Large intestine (tissue), 12 donors: ENCODE results near the gene CDC5L. TPM values are rescaled to one million over a fixed set of nuclear protein-coding genes. Genes with fewer than 3 reads are reported as not detected.
"Not testable (repeated sequence)": the region's sequence is repeated elsewhere in the genome, so short reads cannot be mapped to it uniquely, and the experiment has no call there.

ENCODE experiments used
- DNase-seq, 2 donors: peaks; one replicate each; pipeline versions ENCODE4 v3.0.0 to v3.0.0-alpha.2; 2013
- H3K27ac ChIP-seq: one replicate; pipeline ENCODE4 v1.5.1; 2013; ENCODE audit warnings: low read length
- H3K27me3 ChIP-seq: 2 replicates; pipeline ENCODE4 v1.6.1; 2013; ENCODE audit warnings: low read length; ENCODE audit not compliant: control insufficient read depth, insufficient read depth
- H3K36me3 ChIP-seq: 2 replicates; pipeline ENCODE4 v1.6.1; 2013; ENCODE audit warnings: low read length; ENCODE audit not compliant: control insufficient read depth, insufficient read depth
- H3K4me1 ChIP-seq: one replicate; pipeline ENCODE4 v1.6.1; 2013; ENCODE audit warnings: low read length; ENCODE audit not compliant: control insufficient read depth, insufficient read depth
- H3K4me3 ChIP-seq: one replicate; pipeline ENCODE4 v1.5.1; 2013; ENCODE audit warnings: low read length
- H3K9me3 ChIP-seq: one replicate; pipeline ENCODE4 v1.6.1; 2013; ENCODE audit warnings: mild to moderate bottlenecking, low read depth, low read length, moderate library complexity; ENCODE audit not compliant: control insufficient read depth
- WGBS: methylation state at CpG from one replicate; pipeline ENCODE4 v1.1.5; 2013; ENCODE audit warnings: low lambda C conversion rate; ENCODE audit not compliant: insufficient coverage; 5-methylcytosine and 5-hydroxymethylcytosine counted together
- long read RNA-seq, 11 donors: transcript quantifications; one replicate each; lab custom pipeline, GENCODE V29; 2026
- polyA plus RNA-seq: library from polyadenylated mRNA; unstranded; fragments of 120-200 nt; gene quantifications from one replicate; pipeline ENCODE4 v1.2.1, GENCODE V29; 2013

CDC5L gene
- polyA plus RNA-seq = 21.2 TPM
- long read RNA-seq, donor 1, full-length matches to known transcripts = 3 of 21 reads
- long read RNA-seq, donor 1, partial matches to known transcripts = 18 of 21 reads
- long read RNA-seq, donor 1, other reads (novel, unspliced or antisense) = 0 of 21 reads
- long read RNA-seq, donor 2, full-length matches to known transcripts = 6 of 16 reads
- long read RNA-seq, donor 2, partial matches to known transcripts = 10 of 16 reads
- long read RNA-seq, donor 2, other reads (novel, unspliced or antisense) = 0 of 16 reads
- long read RNA-seq, donor 3, full-length matches to known transcripts = 6 of 37 reads
- long read RNA-seq, donor 3, partial matches to known transcripts = 31 of 37 reads
- long read RNA-seq, donor 3, other reads (novel, unspliced or antisense) = 0 of 37 reads
- long read RNA-seq, donor 4 = 0 reads
- long read RNA-seq, donor 5, full-length matches to known transcripts = 5 of 5 reads
- long read RNA-seq, donor 5, partial matches to known transcripts = 0 of 5 reads
- long read RNA-seq, donor 5, other reads (novel, unspliced or antisense) = 0 of 5 reads
- long read RNA-seq, donor 6, full-length matches to known transcripts = 3 of 3 reads
- long read RNA-seq, donor 6, partial matches to known transcripts = 0 of 3 reads
- long read RNA-seq, donor 6, other reads (novel, unspliced or antisense) = 0 of 3 reads
- long read RNA-seq, donor 7, full-length matches to known transcripts = 2 of 27 reads
- long read RNA-seq, donor 7, partial matches to known transcripts = 25 of 27 reads
- long read RNA-seq, donor 7, other reads (novel, unspliced or antisense) = 0 of 27 reads
- long read RNA-seq, donor 8, full-length matches to known transcripts = 2 of 75 reads
- long read RNA-seq, donor 8, partial matches to known transcripts = 73 of 75 reads
- long read RNA-seq, donor 8, other reads (novel, unspliced or antisense) = 0 of 75 reads
- long read RNA-seq, donor 9, partial matches to known transcripts = 55 of 55 reads
- long read RNA-seq, donor 9, other reads (novel, unspliced or antisense) = 0 of 55 reads
- long read RNA-seq, donor 10, full-length matches to known transcripts = 3 of 49 reads
- long read RNA-seq, donor 10, partial matches to known transcripts = 46 of 49 reads
- long read RNA-seq, donor 10, other reads (novel, unspliced or antisense) = 0 of 49 reads
- long read RNA-seq, donor 11, full-length matches to known transcripts = 4 of 9 reads
- long read RNA-seq, donor 11, partial matches to known transcripts = 5 of 9 reads
- long read RNA-seq, donor 11, other reads (novel, unspliced or antisense) = 0 of 9 reads

DNA sequence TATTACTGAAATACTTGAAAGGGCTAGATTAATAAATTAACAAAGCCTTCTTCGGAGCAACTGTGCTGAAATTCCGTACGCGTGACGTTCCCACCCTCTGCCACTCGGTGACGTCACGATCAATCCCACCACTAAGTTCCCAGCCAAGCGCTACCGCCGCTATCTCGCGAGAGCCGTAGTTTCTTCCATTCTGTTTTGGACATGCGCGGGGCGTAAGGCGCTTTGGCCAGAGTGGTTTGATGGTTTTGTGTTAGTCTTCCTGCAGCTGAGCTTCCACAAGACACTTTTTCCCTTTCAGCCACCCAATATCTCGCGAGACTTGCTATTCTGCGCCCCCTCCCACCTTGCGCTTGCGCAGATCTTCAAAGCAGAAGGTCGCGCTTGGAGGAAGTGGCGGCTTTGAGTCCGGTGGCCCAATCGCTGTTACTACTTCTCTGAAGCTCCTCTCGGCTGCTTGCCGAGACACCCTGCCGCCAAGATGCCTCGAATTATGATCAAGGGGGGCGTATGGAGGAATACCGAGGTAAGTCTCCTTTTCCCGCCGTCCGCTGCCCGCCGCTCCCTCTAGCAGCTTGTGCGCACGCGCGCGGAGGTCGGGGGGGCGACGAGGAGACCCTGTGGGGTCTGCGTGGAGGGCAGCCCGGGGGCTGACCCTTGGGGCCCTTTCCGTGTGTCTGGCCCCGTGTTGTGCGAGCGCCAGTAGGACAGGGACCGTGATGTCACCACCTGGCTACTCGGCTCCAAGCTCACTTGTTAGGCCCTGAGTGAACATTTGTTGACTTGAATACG lies at the start of gene CDC5L:
CDC5L (plus strand) TSS at position 361 of the 789 bp plus-strand sequence; CDS start at position 479, 118 bp downstream.
- DNase-seq = peak; percentile 97 to 99
- H3K9me3 ChIP-seq = no peaks in the 10 kb centered on the region
- WGBS = no CpG with 5 or more reads among the region's 56 CpGs
- peak within 1 kb of the TSS; percentile 97 for H3K27ac ChIP-seq
- no peaks in the 10 kb centered on the region for H3K27me3 ChIP-seq
- H3K4me3 ChIP-seq = peak within 1 kb of the TSS; percentile 72
- peaks cover 8% of the 10 kb centered on the region for H3K4me1 ChIP-seq
- peaks cover 16% of the 10 kb centered on the region for H3K36me3 ChIP-seq

DNA sequence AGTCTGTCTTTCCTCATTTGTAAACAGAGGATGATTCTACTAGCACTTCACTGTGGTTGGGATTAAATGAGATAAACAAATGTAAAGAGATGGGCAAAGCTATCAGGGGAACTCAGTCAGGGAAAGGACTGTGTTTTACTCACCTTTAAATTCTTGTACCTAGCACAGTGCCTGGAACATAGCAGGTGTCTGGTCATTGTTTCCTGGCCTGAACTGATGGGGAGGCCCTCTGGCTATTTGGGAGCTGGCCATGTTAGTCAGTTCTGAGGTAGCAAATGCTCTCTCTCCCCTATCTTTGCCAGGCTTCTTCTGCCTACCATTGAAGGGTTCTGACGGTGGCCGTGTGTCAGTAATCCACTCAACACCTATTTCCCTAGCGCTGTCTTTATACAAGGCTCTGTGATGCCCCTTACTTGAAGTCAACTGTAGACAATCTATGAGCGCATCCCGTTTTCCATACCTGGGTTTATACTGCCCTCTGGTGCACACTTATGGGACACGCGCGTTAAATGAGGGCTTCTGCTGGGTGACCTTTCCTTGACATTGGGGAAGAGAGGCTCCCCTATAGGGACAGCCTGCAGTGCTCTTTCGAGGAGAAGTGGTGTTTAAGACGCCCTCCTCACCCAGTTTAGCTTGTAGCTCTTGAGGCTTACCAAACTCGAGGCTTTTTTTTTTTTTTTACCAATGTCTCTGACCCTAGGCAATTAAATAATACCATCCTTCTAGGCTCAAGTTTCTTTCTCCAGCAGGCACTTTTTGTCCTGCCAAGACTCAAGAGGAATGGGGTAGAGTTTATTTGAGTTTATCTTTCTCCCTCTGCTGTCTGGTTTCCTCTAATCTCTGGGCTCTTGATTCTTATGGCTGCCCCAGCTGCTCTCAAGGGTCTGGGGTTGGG lies 49.0 kb upstream of the CDC5L start:
- Histone ChIP-seq H3K4me3 (no peak overlapping the region), H3K36me3 (no peaks in the 10 kb centered on the region), H3K27ac (no peak overlapping the region), H3K9me3 (peaks cover 4% of the 10 kb centered on the region), H3K4me1 (no peaks in the 10 kb centered on the region), H3K27me3 (peaks cover 28% of the 10 kb centered on the region)
- WGBS = 0% methylated on average over 1 of the region's 11 CpGs
- peak; percentile 47 to 53 for DNase-seq

DNA sequence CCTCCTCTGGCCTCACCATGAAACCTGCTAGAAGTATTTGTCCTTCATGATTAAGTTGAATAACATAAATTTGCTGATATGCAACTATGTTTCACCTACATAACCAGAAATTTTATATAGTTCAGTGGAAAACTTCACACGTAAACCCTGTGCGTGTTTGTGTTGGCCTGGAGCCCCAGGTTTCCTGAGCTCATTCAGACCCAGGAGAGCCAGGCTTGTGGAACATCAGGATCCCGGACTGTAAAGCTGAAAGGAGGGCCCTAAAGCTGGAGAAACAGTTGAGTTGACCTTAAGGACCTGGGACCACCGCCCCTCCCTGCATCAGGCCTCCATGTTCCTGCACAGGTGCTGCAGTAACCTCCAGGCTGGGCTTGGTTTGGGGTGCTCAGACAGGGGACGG lies 48.2 kb upstream of the CDC5L start:
- Histone ChIP-seq H3K36me3 (no peaks in the 10 kb centered on the region), H3K9me3 (peaks cover 4% of the 10 kb centered on the region), H3K27me3 (peaks cover 34% of the 10 kb centered on the region), H3K4me3 (no peak overlapping the region), H3K4me1 (no peaks in the 10 kb centered on the region), H3K27ac (no peak overlapping the region)
- WGBS = no CpG with 5 or more reads among the region's 5 CpGs
- no peak for DNase-seq

DNA sequence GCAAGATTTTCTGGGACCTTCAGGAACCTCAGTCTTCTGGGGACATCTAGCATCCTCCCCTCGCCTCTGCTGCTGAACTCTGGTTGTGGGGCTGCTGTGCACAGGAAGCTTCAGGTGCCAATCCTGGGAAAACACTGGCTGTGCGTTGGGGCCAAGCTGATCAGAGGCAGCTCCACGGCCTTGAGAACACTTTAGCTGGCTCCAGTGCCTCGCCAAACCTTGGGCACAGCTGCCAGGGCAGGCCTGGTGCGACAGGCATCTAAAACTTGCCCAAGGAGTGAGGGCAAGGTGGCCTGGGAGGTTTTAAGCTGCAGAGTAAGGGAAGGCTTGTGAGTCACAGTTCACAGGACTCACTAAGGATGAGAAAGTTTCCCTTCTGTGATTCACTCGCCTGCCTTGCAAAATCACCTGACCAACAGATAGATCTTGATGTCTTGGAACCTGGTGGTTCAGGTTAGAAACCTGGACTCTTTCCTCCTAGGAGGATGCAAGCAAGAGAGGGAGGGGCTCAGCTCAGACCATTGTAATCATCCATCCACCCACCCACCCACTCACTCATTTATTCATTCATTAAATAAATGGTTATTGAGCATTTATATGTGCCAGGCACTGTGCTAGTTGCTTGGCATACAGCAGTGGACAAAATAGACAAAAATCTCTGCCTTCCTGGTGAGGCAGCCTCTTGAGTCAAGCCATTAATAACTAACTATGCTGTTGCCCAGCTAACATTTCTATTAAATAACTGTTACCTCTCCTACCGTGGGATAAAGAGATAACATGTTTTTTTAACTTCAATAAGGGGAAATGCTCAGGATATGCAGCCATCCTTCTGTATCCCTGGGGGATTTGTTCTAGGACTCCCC lies 47.5 kb upstream of the CDC5L start:
- DNase-seq = no peak
- Histone ChIP-seq H3K4me1 (no peaks in the 10 kb centered on the region), H3K27ac (no peak overlapping the region), H3K9me3 (peaks cover 4% of the 10 kb centered on the region), H3K36me3 (no peaks in the 10 kb centered on the region), H3K27me3 (peaks cover 38% of the 10 kb centered on the region), H3K4me3 (no peak overlapping the region)
- no CpG with 5 or more reads among the region's 7 CpGs for WGBS

DNA sequence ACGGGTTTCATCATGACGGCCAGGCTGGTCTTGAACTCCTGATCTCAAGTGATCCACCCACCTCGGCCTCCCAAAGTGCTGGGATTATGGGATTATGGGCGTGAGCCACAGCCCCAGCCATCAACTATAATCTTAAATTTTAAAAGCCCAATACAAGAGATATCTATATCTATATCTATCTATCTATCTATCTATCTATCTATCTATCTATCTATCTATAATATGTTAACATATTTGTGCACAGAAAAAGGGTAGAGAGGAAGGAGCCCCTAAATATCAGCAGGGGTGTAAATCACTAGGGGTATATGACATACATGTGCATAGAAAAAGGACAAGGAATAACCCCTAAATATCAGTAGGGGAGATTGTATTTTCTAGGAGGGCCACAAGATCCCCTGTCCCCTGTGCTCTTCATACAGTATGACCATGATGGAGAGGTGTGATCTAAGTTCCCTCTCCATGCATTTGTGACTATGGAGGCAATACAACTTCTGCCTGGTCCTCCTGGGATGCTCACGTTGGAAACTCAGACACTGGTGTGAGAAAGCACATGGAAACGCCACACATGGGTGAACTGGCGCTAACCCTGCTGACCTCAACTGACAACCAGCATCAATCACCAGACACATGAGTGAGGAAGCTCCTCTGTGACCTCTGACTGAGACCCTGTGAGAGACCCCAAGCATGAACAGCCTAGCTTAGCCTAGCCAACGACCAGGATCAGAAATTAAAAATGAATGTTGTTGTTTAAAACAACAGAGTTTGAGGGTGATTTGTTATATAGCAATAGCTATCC lies 46.2 kb upstream of the CDC5L start:
- H3K27me3 ChIP-seq = peaks cover 43% of the 10 kb centered on the region
- no peak overlapping the region for H3K27ac ChIP-seq
- H3K4me3 ChIP-seq = no peak overlapping the region
- no CpG with 5 or more reads among the region's 8 CpGs for WGBS
- H3K4me1 ChIP-seq = no peaks in the 10 kb centered on the region
- peaks cover 4% of the 10 kb centered on the region for H3K9me3 ChIP-seq
- no peaks in the 10 kb centered on the region for H3K36me3 ChIP-seq
- DNase-seq = no peak

DNA sequence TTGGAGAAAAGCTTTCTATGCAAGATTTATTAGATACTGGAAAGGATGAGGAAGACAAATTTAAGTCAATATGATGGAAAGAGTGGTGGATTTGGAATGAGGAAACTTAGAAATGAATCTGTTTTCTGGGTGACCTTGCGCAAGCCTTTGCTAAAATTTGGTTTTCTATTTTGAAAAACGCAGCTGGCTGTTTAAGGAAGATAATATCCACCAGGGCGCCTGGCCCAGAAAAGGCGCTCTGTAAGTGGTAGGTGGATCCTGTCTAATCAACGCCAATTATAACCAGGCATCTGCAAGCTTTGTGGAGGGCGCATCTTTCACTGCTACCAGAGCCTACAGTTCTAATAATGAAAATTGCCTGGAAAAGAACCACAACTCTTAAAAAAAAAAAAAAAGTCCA lies 45.5 kb upstream of the CDC5L start:
- peaks cover 43% of the 10 kb centered on the region for H3K27me3 ChIP-seq
- no peaks in the 10 kb centered on the region for H3K4me1 ChIP-seq
- H3K36me3 ChIP-seq = no peaks in the 10 kb centered on the region
- WGBS = 100% methylated on average over 2 of the region's 6 CpGs
- DNase-seq = no peak
- H3K27ac ChIP-seq = no peak overlapping the region
- H3K4me3 ChIP-seq = no peak overlapping the region
- peaks cover 4% of the 10 kb centered on the region for H3K9me3 ChIP-seq

DNA sequence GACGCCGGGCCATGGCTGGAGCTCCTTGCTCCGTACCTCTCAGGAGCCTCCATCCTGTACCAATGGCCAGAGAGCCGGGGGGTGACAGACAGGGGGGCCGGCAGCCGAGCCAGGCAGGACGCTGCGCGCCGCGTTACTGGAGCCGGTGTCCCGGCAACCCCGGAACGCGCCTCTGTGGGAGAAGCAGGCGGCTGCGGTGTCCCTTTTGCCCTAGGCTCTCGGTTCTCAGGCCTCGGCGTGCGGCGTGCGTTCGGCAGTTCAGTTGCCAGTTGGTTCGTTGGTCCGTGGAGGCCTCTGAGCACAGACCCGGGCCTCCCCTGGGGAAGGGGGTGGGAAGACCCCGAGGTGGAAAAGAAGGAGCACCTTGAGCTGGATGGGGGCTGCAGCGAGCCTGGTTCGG lies 45.0 kb upstream of the CDC5L start, which contains the start of gene SPATS1:
SPATS1 (plus strand) TSS at position 162 of the 400 bp plus-strand sequence. CDS start 446 bp downstream, outside the sequence.
- Histone ChIP-seq H3K27me3 (peaks cover 41% of the 10 kb centered on the region), H3K27ac (peak within 1 kb of the TSS; percentile 15), H3K4me1 (no peaks in the 10 kb centered on the region), H3K9me3 (peaks cover 4% of the 10 kb centered on the region), H3K36me3 (no peaks in the 10 kb centered on the region), H3K4me3 (no peak within 1 kb of the TSS)
- WGBS = no CpG with 5 or more reads among the region's 31 CpGs
- peak in 1 of 2 donors; percentile 21 for DNase-seq

DNA sequence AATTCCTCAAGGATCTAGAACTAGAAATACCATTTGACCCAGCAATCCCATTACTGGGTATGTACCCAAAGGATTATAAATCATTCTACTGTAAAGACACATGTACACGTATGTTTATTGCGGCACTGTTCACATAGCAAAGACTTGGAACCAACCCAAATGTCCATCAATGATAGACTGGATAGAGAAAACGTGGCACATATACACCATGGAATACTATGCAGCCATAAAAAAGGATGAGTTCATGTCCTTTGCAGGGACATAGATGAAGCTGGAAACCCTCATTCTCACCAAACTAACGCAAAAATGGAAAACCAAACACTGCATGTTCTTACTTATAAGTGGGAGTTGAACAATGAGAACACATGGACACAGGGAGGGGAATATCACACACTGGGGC lies 40.7 kb upstream of the CDC5L start:
- not testable (repeated sequence) for H3K36me3 ChIP-seq, DNase-seq, H3K4me1 ChIP-seq, H3K4me3 ChIP-seq, H3K9me3 ChIP-seq, H3K27ac ChIP-seq
- H3K27me3 ChIP-seq = peaks cover 33% of the 10 kb centered on the region
- no CpG with 5 or more reads among the region's 4 CpGs for WGBS
